HG03135 (cell line): Measurements from ENCODE around the gene CFAP65.

Source experiments
- ATAC-seq: cut with Tn5 transposase; IDR thresholded peaks from one replicate; pipeline ENCODE4 v1.9.1; 2021; ENCODE audit warnings: mild to moderate bottlenecking, moderate library complexity; ENCODE audit not compliant: unreplicated experiment

Gene CFAP65

GRCh38 chr2:218979846-218980734 lies 61.2 kb downstream of the CFAP65 start:
- peak; percentile 83 for ATAC-seq

- ATAC-seq: no peak
Observed at GRCh38 chr2:218975060-218975777, 66.1 kb downstream of the CFAP65 start.

- ATAC-seq: no peak
Observed at GRCh38 chr2:218970894-218971293, 70.4 kb downstream of the CFAP65 start.

GRCh38 chr2:218964041-218964771 lies 77.1 kb downstream of the CFAP65 start:
- no peak for ATAC-seq

- ATAC-seq: no peak
Observed at GRCh38 chr2:218963601-218964000, 77.7 kb downstream of the CFAP65 start.

- no peak for ATAC-seq
Observed at GRCh38 chr2:218962859-218963492, 78.3 kb downstream of the CFAP65 start.

GRCh38 chr2:218961651-218962570 lies 79.4 kb downstream of the CFAP65 start:
- no peak for ATAC-seq

- no peak for ATAC-seq
Observed at GRCh38 chr2:218961229-218961628, 80.1 kb downstream of the CFAP65 start.

- no peak for ATAC-seq
Observed at GRCh38 chr2:218960309-218961165, 80.8 kb downstream of the CFAP65 start.

GRCh38 chr2:218959761-218960308 lies 81.5 kb downstream of the CFAP65 start:
- ATAC-seq: no peak

- peak; percentile 89 for ATAC-seq
Observed at GRCh38 chr2:218959141-218959731, 82.1 kb downstream of the CFAP65 start, which contains the start of gene CDK5R2. CDK5R2 (plus strand) TSS chr2:218959666; CDS start chr2:218959821, 155 bp downstream.

GRCh38 chr2:218958276-218958675 lies 83.0 kb downstream of the CFAP65 start:
- no peak for ATAC-seq

GRCh38 chr2:218957671-218958070 lies 83.6 kb downstream of the CFAP65 start:
- no peak for ATAC-seq

- no peak for ATAC-seq
Observed at GRCh38 chr2:218956039-218956438, 85.3 kb downstream of the CFAP65 start.

GRCh38 chr2:218954541-218955300 lies 86.6 kb downstream of the CFAP65 start:
- ATAC-seq: no peak

- ATAC-seq: no peak
Observed at GRCh38 chr2:218953366-218953954, 87.9 kb downstream of the CFAP65 start.
